ENCODE data around the gene RAB44.

DNA sequence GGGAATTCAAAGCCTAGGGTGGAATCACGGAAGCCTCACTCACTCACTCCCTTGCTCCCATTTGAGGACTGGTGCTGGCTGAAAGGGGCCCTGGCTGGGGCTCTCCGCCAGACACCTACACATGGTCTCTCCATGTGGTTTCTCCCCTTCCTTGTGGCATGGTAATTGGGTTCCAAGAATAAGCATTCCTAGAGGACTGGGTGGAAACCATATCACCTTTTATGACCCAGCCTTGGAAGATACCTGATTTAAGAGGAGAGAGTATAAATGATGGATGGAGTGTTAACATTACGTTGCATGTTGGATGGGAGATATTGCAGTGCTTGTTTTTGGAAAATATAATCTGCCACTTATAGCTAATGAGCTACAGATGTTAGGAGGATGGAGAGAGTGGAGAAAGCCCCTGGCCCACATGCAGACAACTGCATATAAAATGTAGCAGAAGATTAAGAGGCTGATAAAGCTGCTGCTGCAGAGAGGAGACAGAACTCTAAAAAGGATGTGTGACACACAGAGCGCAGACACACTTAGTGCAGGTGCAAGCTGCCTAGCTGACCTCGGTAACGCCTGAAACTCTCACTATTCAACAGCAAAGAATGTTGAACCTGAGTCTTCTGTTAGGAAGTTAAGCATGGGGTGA is 42.4 kb upstream of the RAB44 start:
- TF ChIP-seq CTCF (IDR thresholded peaks at IDR 0.05) (no peak), NFE2L1 (CRISPR knock-in tag; IDR thresholded peaks at IDR 0.05) (no peak)

Measured in WTC11 (cell line).